SKM-1 treated with dmso at 0.1 percent for 144 hours (cell line): Measurements from ENCODE around the gene PPP3R1.

Source experiments
- DNase-seq: peaks from one replicate; lab custom pipeline; 2025; ENCODE audit not compliant: unreplicated experiment; lab: John Stamatoyannopoulos, UW

Gene PPP3R1

GRCh38 chr2:68263632-68264031 lies 11.3 kb upstream of the PPP3R1 start:
- DNase-seq, result no peak

- DNase-seq, result no peak
These were observed 6.5 kb upstream of the PPP3R1 start for GRCh38 chr2:68258851-68259250.

GRCh38 chr2:68256093-68256450 lies 3.7 kb upstream of the PPP3R1 start:
- DNase-seq, result no peak

GRCh38 chr2:68253219-68254068 lies 1.1 kb upstream of the PPP3R1 start:
- no peak for DNase-seq

GRCh38 chr2:68251855-68252399 lies 405 bp downstream of the PPP3R1 start:
- DNase-seq, result no peak

- DNase-seq, result peak; percentile 87
These were observed 1.0 kb downstream of the PPP3R1 start for GRCh38 chr2:68251187-68251854.

- DNase-seq, result no peak
These were observed 1.6 kb downstream of the PPP3R1 start for GRCh38 chr2:68250652-68251186.

- peak; percentile 7 for DNase-seq
These were observed 2.1 kb downstream of the PPP3R1 start for GRCh38 chr2:68250196-68250595.

- no peak for DNase-seq
These were observed 3.5 kb downstream of the PPP3R1 start for GRCh38 chr2:68248806-68249205.

GRCh38 chr2:68248361-68248760 lies 4.0 kb downstream of the PPP3R1 start:
- DNase-seq, result no peak

- no peak for DNase-seq
These were observed 5.9 kb downstream of the PPP3R1 start for GRCh38 chr2:68246396-68246795.

- DNase-seq, result no peak
These were observed 6.7 kb downstream of the PPP3R1 start for GRCh38 chr2:68245672-68246071.

GRCh38 chr2:68245066-68245465 lies 7.3 kb downstream of the PPP3R1 start:
- no peak for DNase-seq

- DNase-seq, result no peak
These were observed 7.9 kb downstream of the PPP3R1 start for GRCh38 chr2:68244456-68244855.

- DNase-seq, result no peak
These were observed 10.6 kb downstream of the PPP3R1 start for GRCh38 chr2:68241732-68242131.

GRCh38 chr2:68240446-68240845 lies 11.9 kb downstream of the PPP3R1 start:
- no peak for DNase-seq

- no peak for DNase-seq
These were observed 13.1 kb downstream of the PPP3R1 start for GRCh38 chr2:68238955-68239822.

GRCh38 chr2:68237976-68238580 lies 14.3 kb downstream of the PPP3R1 start:
- no peak for DNase-seq

- DNase-seq, result no peak
These were observed 14.9 kb downstream of the PPP3R1 start for GRCh38 chr2:68237404-68237803.

GRCh38 chr2:68236876-68237275 lies 15.5 kb downstream of the PPP3R1 start:
- DNase-seq, result no peak
